Measurements from ENCODE around the gene RNF224.

RNF224 gene

DNA sequence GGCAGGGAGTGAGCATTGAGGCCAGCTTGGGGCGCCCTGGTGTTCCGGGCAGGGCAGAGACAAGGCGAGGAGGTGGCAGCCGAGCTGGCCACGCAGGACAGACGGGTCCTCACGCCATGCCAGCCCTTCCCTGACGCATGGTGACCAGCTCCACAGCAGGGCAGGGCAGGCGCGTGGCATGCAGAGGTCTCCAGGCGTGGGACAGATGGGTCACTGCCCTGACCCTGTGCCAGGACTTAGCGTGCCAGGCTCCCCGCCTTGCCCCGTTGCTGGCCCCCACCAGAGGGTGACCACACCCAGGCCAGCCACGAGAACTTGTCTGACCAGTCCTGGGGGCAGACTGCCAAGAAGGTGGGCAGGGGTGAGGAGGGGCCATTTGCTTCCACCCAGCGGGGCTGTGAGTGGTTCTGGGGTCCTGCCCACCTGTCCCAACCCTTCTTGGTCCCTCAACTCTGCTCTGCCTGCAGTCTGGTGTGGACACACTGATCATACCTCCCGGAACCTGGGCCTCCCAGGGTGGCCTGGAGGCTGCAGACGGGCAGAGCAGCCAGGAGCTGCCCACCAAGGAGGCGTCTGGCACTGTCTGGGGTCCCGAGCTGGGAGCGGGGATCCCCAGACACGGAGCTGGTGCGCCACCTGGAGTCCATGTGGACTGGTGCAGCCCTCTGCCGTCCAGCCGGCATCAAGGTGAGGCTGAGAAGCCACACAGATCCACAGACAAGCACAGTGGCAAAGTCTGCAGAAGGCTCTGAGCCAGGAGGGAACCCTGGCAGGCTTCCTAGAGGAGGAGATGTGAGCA lies at the start of gene RNF224:
RNF224 (plus strand) TSS at position 449 of the 799 bp plus-strand sequence. CDS start 834 bp downstream, outside the sequence.
- no peak for DNase-seq

DNA sequence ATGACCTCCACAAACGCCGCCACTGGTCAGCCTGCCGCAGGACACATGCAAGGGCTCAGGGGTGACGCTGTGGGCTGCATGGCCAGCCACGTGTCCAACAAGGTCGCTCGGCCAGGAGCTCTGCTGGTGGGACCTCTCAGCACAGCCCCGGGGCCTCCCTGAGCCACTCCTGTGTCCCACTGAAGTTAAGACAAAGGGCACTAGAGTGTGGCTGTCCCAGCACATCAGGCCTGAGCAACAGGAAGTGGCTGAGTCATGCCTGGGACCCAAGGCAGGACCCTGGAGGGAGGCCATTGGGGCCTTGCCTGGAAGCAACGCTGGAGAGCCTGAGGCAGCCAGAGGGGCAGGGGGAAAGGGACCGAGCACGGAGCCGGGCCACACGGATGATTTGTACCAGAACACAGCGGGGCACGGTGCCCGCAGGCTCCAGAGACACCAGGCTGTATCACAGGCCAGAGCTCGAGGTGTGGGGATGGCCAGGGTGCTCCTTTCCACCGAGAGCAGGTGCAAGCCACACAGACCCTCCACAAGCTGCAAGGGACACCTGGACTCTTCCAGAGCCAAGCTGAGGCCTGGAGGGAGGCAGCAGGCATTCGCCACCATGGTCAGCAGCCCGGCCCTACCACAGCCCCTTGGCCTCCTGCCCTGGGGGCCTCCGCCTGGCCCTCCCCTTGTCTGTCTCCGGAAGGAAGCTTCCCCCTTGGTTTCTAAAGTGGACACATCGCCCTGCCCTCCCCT lies 48.9 kb upstream of the RNF224 start:
- DNase-seq: no peak

DNA sequence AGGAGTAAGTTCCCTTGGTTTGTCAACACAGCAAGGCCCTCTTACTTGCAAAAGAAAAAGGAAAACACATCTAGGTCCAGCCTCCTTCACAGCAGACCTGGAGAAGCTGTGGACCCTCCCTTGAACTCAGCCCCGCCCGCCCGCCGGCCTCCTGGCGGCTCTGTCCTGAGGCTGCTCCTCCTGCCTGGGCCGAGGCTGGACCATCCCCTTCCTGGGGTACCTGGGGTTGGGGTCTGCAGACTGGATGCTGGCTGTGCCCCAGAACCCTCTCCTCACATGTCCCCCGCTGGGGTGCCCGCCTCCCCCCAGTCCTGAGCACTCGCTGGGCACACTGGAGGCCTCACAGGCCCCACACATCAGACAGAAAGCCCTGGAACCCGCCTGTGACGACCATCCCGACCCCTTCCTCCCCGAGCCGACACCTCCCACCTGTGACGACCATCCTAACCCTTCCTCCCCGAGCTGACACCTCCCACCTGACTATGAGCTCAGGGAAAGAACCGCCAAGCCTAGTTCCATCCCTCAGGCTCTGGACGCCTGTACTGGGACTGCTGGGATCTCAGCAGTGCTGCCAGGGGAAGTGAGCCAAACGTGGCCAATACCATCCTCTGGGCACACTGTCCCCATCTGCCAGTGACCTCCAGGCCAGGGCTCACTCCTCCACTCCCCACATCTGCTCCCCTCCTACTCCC lies 48.2 kb upstream of the RNF224 start:
- DNase-seq: no peak

DNA sequence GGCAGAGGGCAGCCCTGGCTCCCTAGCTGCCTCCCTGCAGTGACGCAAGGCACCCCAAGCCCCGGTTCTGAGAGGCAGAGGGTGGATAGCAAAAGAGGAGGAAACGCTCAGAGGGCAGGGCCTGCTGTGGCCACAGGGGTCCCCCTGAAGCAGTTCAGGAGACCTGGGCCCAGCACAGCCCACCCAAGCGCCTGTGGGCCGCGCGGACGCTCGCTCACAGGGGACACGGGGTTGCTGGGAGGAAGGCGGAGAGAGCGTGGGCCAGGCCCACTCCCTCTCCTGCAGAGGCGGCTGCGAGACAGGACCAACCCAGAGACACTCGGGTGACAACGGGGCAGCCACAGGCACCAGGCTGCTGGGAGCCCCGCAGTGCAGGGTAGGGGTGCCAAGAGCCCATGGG lies 47.5 kb upstream of the RNF224 start:
- no peak for DNase-seq

DNA sequence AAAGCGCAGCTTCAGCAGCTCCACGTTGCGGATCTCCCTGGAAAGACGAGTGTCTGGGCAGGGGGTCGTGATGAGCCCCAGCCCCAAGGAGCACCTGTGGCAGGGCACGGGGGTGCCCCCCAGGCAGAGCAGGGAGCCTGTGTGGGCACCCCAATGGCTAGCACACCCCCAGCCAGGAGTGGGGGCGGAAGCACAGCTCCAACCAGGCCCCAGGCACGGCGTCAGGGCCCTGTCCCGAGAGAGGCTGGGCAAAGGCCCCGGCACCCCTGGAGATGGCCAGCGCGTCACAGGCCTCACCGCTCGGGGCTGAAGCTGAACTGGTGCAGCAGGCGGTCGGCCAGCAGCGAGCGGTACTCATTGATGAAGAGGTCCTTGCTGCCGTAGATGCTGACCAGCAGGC lies 46.8 kb upstream of the RNF224 start:
- DNase-seq: no peak

DNA sequence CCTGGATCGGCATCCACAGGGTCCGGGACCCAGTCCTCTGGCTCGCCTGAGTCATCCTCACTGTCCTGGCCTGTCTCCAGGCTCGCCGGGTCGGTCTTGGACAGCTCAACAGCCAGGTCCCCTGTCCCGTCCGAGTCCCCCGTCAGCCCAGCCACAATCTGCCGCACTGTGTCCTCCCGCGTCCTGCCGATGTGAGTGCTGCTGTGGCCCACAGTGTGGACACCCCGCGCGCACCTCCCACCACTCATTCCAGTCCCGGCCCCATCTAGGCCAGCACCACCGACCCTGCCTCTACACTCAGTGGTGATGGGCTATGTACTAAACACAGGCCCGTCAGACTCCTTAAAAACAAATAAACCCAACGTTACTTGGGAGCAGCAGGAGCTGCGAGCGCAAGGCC lies 45.6 kb upstream of the RNF224 start:
- DNase-seq: no peak

DNA sequence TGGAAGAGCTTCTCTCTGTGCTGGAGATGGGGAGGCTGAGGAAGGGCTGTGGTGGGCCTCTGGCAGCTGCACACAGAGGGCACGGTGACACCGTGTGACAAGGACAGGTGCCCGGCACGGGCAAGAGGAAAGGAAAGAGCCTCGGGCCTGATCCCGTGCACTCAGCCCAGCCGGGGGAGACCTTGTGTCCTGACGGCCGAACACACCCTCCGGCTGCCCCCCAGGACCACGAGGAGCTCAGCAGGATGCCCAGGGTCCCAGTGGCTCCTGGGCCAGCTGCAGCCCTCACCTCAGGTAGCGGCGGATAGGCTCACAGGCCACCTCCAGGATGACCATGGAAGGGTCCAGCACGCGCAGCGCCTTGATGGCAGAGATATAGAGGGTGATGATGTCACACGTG lies 44.5 kb upstream of the RNF224 start:
- DNase-seq: no peak

DNA sequence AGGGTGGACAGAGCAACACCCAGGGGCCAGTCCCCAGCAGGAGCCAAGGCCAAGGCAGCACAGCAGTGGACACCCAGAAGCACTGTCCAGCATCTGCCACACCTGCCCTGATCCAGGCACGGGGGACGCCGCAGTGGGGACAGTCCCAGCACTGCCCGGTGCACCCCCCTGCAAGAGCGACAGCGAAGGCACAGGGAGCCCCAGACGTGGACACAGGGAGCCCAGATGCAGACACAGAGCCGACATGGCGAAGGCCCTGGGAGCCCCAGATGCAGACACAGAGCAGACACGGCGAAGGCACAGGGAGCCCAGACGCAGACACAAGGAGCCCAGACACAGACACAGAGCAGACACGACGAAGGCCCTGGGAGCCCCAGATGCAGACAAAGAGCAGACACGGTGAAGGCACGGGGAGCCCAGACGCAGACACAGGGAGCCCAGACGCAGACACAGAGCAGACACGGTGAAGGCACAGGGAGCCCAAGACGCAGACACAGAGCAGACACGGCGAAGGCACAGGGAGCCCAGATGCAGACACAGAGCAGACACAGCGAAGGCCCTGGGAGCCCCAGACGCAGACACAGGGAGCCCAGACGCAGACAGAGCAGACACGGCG lies 43.2 kb upstream of the RNF224 start:
- DNase-seq: no peak

DNA sequence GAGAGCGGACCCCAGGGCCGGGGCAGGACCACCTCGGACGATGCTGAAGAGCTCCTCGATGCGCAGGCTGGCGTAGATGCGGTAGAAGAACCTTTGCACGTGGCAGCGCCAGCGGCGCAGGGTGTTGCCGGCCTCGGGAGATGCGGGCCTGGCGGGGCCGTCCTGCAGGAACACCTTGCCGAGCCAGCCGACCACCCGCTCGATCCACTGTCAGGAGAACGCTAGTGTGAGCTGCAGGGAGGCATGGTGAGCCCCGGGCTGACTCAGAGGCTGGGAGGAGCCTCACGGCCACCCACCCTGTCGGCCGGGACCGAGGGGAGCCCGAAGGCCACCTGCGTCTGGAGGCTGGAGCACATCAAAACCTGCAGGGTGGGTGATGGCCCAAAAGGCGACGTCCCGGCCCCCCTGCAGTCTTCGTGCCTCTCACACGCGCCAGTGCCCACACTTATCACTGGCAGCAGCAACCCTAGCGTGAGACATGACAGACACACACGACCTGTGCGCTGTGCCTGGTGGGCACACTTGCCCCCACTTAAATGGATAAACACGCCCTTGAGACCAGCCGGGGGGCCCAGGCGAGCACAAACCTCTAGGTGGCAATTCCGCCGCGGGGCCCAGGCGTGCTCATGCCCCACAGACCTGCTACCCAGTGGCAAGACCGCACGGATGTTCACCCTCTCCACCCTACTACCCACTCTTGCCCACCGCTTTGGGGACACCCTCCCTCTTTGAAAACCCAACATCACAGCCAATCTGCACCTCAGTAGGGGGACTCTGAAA lies 42.2 kb upstream of the RNF224 start:
- DNase-seq: no peak

DNA sequence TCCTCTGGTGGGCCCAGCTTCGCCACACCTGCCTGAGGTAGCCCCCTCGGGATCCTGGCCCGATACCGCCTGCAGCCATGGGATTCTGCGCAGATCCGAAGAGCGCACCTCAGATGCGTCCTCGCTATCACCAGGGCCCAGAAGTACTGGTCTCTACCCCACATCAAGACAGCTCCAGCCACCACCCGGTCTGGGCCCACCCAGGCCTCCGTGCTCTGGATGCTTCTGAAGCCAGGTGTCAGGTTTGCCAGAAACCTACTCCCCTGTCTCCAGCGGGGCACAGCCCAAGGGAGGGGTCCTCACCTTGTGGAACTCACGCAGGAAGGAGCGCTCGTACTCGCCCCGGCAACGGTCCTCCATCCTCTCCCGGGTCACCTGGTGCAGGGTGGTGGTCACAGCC lies 41.4 kb upstream of the RNF224 start:
- DNase-seq: no peak

DNA sequence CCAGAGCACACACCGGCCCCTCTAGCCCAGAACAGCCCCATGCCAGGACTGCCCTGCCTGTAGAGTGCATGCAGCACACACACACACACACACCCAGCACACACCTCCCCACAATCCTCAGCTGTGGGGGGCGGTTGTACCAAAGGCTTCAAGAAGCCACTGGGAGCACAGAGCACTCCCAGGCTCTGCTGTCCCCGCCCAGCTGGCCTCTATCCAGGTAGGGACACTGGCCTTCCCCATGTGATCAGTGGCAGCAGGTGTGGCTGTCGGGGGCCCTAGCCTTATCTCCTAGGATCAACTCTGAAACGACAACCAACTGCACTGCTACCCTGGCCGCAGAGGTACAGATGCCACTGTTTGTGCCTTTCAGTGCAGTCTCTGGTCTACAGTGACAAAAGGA lies 40.9 kb upstream of the RNF224 start:
- DNase-seq: no peak

DNA sequence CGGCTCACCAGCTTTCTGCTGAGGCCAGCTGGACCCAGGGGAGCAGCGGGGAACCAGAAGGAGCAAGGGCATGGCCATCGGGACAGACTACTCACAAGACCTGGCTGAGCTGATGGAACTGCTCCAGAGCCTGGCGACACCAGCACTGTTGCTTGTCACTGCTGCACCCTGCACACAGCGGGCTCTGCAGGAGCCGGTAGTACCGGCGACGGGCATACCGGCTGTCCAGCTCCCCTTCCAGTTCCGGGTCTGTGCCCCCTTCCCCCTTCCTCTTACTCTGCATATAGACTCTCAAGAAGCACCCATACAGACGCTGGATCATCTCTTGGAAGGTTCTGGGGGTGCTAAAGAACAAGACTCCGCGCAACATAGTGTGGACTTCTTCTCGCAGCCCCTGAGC lies 39.9 kb upstream of the RNF224 start:
- DNase-seq: no peak

DNA sequence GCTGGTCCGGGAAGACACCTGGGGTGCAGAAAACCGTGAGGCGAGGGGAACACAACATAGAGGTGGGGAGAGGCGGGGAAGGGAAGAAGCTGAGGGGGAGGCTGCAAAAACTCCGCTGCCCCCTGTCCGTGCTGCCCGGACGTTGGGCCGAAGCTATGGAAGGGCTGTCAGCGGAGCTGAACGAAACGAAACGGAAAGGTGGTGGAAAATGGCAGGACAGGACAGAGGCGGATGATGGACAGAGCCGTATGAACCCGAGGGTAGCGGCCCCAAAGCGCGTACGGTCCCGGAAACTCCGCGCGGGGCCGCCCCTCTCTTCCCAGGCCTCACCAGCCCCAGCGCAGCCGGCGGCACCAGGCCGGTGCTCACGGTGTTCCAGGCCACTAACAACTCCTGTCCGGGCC lies 39.2 kb upstream of the RNF224 start:
- DNase-seq: no peak

DNA sequence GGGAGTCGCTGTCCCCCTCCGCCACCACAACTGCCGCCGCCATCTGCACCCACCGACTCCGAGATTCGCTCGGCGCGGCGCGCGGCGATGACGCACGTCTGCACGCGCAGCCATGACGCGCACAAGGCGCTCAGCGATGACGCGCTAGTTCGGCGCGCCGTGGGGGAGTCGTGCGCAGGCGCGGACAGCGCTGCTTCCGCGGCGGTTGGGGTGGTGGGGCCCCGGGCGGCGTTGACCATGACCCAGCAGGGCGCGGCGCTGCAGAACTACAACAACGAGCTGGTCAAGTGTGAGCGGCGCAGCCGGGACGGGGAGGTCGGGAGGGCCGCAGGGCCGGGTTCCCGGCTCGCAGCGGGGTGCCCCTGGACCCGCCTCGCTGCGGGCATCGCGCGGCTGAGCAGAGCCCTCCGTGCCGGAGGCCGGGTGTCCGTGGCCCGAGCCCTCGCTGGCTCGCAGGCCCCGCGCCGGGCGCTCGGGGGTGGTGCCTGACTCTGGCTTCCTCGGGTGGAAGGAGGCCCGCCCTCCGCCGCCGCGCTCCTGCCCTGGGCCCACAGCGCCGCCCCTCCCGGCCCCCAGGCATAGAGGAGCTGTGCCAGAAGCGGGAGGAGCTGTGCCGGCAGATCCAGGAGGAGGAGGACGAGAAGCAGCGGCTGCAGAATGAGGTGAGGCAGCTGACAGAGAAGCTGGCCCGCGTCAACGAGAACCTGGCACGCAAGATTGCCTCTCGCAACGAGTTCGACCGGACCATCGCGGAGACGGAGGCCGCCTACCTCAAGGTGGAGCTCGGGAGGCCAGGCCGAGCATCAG lies 38.6 kb upstream of the RNF224 start, which contains the start of the genes ANAPC2 and SSNA1:
ANAPC2 (minus strand) TSS at position 71 of the 807 bp plus-strand sequence; CDS start at position 43, 28 bp downstream.
SSNA1 (plus strand) TSS at position 187 of the 807 bp plus-strand sequence; CDS start at position 238, 51 bp downstream.
- DNase-seq: no peak

DNA sequence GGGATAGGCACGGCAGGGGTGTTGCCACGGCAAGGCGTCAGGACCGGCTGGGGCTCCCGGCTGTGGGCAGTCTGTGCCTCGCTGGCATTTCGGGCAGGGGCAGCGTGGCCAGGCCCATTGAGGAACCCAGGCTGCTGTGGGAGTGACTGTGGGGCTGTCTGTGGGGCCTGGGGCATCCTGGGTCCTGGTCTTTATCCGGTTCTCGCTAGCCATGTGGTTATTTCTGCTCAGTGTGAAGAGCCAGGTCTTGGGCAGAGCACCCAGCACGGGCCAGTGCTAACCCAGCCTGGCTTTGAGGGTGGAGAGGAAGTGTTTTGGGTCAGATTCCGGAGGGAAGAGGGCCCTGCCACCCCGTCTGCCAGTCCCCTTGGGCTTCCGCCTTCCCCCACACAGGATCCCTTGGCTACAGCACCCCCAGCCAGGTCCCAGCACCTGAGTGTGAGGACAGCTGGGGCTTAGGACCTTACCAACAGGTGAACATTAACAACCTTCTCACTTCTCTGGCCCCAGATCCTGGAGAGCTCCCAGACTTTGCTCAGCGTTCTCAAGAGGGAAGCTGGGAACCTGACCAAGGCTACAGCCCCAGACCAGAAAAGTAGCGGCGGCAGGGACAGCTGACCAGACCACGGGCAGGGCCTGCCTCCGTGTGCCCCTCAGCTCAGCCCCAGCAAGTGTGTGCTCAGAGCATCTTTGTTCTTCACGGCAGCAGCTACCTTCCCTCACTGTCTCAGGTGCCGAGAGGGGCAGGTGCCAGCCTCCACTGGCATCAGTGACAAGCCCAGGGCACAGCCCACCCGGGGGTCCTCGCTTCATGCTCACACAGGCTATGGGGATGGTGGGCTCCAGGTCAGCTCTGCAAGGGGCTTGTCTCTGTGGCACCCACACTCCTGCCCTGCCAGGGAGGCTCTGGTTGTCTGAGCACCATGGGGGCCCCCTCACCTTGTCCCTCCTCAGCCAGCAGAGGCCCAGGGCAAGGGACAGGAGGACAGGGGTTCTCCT lies 37.7 kb upstream of the RNF224 start:
- DNase-seq: no peak

DNA sequence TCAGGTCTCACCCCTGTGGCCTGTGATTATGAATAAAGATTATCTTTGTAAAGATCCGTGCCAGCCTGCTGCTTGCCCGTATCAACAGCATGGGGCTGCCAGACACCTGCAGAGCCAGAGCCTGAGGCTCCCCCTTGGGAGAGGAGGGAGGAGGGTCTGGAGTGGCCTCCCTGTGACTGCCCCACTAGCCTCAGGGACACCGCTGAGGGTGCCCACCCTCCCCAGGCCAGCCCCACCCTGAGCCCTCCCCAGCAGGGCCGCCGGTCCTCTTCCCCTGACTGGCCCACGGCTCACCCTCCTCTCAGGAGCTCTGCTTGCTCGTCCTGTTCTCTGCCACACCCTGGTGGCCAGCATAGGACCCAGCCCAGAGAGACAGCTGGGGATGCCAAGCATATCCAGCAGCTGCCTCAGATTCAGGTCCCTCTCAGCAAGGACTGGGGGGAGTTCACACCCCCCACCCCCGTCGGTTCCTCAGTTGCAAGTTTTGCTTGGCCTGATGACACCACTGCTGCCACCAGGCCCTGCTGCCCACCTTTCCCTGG lies 36.9 kb upstream of the RNF224 start:
- no peak for DNase-seq

DNA sequence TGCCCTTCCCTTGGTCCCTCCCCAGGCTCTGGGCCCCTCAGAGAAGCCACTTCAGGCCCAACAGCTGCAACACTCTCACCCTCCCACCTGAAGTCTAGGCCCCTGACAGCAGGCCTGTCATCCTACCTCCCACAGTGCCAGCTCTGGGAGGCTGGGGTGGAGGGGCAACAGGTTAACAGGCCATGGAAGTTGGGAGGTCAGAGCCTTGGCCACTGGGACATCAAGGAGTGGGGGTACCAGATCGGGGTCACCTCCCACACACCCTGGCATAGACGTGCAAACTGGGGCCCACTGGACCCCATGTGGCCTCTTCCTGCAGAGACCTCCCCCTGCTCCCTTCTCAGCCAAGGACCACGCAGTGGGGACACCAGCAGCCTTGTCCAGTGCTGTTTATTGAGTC lies 36.1 kb upstream of the RNF224 start:
- DNase-seq: no peak

DNA sequence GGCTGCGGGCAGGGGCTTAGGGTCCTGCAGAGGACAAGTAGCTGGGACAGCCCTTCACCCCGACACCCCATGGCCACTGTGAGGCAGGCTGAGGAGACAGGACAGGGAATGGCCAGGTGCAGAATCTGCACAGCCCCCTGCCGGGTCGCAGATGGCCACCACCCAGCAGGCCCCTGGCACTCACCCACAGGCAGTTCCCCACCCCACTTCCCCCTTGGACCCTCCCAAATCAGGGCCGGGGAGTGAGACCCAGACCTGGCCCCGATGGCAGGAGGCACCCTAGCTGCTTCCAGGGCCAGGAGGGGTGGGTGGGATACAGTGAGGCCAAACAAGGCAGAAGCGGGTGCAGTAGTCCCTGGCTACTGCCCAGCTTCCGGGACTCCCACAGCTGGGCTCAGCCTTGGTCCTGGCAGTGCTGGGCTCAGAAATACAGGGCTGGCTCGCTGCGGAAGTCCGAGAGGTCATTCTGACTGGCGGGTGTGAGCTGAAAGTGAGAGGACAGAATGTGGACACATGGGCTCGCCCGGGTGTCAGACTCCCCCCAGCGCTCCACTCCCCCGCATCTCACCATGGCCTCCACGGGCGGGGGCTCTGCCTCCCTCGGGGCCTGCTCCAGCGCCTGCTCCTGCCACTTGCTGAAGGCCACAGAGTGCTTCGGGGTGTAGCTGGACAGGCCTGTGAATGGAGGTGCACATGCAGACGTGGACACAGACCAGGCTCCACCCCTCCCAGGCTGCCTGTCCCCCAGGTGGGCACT lies 35.4 kb upstream of the RNF224 start:
- DNase-seq: no peak

DNA sequence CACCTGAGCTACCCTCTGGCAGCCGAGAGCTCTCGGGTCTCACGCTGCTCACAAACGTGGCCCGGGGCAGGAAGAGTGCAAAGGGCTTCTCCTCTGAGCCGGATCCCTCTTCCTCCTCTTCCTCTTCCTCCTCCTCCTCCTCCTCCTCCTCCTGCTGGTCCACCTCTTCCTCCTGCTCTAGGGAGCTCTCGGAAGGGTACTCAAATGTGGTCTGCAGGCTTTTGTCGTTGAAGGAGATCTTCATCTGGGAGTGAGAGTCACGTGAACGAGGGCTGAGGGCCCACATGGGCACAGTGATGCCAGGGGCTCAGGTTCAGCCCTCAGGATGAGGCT lies 34.9 kb upstream of the RNF224 start:
- DNase-seq: no peak

Data from NCI-H2081 treated with DMSO at 0.1 percent for 48 hours (cell line).